HAP-1 (cell line): ENCODE results near the gene ZC3H10.

Experiments used
- DNase-seq, 2 experiments: peaks; one replicate each; pipeline ENCODE4 v3.0.0-alpha.2; 2016 to 2020; ENCODE audit warnings: low spot score in 2 of 2
- H3K27me3 ChIP-seq: fragments of 250-450 bp; sonication (Bioruptor Pico); 2 replicates; pipeline ENCODE4 v1.5.1; 2020; ENCODE audit warnings: low read depth, mild to moderate bottlenecking, moderate library complexity
- H3K36me3 ChIP-seq: fragments of 250-450 bp; sonication (Bioruptor Pico); replicated peaks from 2 replicates; pipeline ENCODE4 v1.5.1; 2020; ENCODE audit warnings: mild to moderate bottlenecking
- H3K4me1 ChIP-seq: fragments of 250-450 bp; sonication (Bioruptor Pico); 2 replicates; pipeline ENCODE4 v1.5.1; 2020; ENCODE audit warnings: mild to moderate bottlenecking
- H3K4me3 ChIP-seq: fragments of 250-450 bp; sonication (Bioruptor Pico); 2 replicates; pipeline ENCODE4 v1.5.1; 2020; ENCODE audit warnings: mild to moderate bottlenecking, moderate library complexity
- H3K9me3 ChIP-seq: fragments of 250-450 bp; sonication (Bioruptor Pico); 2 replicates; pipeline ENCODE4 v1.5.1; 2020; ENCODE audit warnings: mild to moderate bottlenecking, moderate library complexity
- in situ Hi-C: fragments of 300-500 bp; cut with MboI; formaldehyde crosslinking; loops from 3 replicates; pipeline ENCODE4 v1.14.3; 2020; ENCODE audit warnings: low sequenced_read_pairs, inconsistent platforms, mixed read lengths

ZC3H10 gene

GRCh38 chr12:56169229-56169759 is 51.2 kb downstream of the ZC3H10 start:
- H3K9me3 ChIP-seq, result no peaks in the 10 kb centered on the region
- DNase-seq, result no peak
- H3K4me3 ChIP-seq, result no peak overlapping the region
- in situ Hi-C loops, result no loop called here
- H3K27me3 ChIP-seq, result no peaks in the 10 kb centered on the region
- H3K4me1 ChIP-seq, result no peaks in the 10 kb centered on the region
- H3K36me3 ChIP-seq, result peaks cover 92% of the 10 kb centered on the region

- H3K27me3 ChIP-seq, result no peaks in the 10 kb centered on the region
- no peak overlapping the region for H3K4me3 ChIP-seq
- H3K4me1 ChIP-seq, result no peaks in the 10 kb centered on the region
- in situ Hi-C loops, result no loop called here
- no peaks in the 10 kb centered on the region for H3K9me3 ChIP-seq
- no peak for DNase-seq
- peaks cover 86% of the 10 kb centered on the region for H3K36me3 ChIP-seq
Measured at GRCh38 chr12:56172839-56173238, 54.8 kb downstream of the ZC3H10 start.
